Stimulated activated CD8-positive, alpha-beta memory T cell treated with anti-CD3 and anti-CD28 coated beads, Interleukin-4, amount 100 ng/mL, for 4 hours (primary cell): Measurements from ENCODE around the gene STK11.

Experiments used
- DNase-seq, 2 donors: peaks; one replicate each; pipeline ENCODE4 v3.0.0-alpha.2; 2020; ENCODE audit warnings: low read depth in 2 of 2, low spot score in 1 of 2

Gene STK11

DNA sequence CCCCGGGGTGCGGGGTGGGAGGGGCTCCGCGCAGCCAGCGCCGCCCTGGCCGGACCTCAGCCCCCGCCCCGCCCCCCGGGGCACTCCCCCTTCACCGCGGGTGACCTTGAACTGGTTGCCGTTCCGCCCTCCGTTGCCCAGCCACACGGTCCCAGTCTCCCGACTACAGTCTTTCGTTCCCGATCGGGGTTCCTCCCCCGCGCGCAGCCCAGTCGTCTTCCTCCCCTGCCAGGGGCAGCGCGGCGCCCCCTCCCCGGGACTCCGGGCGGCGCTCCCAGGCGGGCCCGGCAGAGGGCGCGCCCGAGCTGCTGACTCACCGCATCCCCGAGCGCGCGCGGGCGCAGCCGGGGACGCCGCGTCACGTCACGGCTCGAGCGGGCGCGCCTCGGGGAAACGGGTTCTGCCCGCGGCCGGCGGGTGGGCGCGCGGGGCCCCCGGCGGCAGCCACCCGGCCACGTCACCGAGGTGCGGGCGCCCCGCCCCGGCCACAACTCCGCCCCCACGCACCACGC, 43.3 kb downstream of the STK11 start:
- DNase-seq: peak in 1 of 2 donors; percentile 71

DNA sequence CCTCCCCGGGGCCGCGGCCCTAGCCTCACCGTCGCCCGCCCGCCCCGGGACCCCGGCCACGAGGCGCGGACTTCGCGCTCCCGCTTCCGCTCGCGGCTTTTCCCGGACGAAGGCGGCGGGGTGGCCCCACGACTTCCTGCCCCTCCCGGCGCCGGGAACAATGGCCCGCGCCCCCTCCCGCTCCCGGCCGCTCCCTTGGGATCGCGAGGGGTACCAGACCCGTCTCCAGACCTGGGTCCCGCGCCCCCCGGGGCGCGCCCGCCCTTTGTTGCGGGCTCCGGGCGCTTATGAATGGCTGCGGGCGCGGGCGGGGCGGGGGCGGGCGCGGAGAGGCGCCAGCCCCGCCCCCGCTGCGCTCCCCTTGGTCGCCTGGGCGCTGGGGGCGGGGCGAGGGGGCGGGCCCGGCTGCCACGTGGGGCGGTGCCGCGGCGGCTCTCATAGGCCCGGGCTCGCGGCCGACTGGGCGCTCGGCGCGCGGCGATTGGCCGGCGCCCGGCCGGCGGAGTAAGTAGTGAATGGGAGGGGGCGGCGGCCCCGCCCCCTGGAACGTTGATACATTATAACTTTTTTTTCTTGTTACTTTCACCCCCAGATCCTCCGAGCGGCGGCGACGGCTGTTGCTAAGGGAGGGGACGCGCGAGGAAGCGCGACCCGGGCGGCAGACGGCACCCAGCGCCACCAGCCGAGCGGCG, 43.9 kb downstream of the STK11 start:
- DNase-seq: peak; percentile 81 to 92

GRCh38 chr19:1249990-1250436, 44.4 kb downstream of the STK11 start:
- no peak for DNase-seq

GRCh38 chr19:1250437-1251260, 45.1 kb downstream of the STK11 start:
- DNase-seq: no peak

- DNase-seq: no peak
Observed at GRCh38 chr19:1251330-1252220, 46.0 kb downstream of the STK11 start.

GRCh38 chr19:1252221-1252820, 46.7 kb downstream of the STK11 start:
- DNase-seq: peak in 1 of 2 donors; percentile 56

- DNase-seq: peak in 1 of 2 donors; percentile 67
Observed at GRCh38 chr19:1252821-1253513, 47.4 kb downstream of the STK11 start.

- DNase-seq: no peak
Observed at GRCh38 chr19:1253514-1254080, 48.0 kb downstream of the STK11 start.

DNA sequence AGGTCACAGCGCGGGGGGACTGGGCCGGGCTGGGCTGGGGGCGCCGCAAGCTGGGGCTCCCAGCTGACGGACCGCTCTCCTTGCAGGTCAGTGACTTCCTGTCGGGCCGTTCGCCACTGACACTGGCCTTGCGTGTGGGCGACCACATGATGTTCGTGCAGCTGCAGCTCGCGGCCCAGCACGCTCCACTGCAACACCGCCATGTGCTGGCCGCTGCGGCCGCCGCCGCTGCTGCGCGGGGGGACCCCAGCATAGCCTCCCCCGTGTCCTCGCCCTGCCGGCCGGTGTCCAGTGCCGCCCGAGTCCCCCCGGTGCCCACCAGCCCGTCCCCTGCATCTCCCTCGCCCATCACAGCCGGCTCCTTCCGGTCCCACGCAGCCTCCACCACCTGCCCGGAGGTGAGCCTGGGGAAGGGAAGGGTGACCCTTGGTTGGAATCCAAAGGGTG, 48.5 kb downstream of the STK11 start:
- no peak for DNase-seq

GRCh38 chr19:1254530-1255185, 49.1 kb downstream of the STK11 start:
- DNase-seq: no peak

GRCh38 chr19:1255186-1256161, 49.9 kb downstream of the STK11 start:
- DNase-seq: no peak

DNA sequence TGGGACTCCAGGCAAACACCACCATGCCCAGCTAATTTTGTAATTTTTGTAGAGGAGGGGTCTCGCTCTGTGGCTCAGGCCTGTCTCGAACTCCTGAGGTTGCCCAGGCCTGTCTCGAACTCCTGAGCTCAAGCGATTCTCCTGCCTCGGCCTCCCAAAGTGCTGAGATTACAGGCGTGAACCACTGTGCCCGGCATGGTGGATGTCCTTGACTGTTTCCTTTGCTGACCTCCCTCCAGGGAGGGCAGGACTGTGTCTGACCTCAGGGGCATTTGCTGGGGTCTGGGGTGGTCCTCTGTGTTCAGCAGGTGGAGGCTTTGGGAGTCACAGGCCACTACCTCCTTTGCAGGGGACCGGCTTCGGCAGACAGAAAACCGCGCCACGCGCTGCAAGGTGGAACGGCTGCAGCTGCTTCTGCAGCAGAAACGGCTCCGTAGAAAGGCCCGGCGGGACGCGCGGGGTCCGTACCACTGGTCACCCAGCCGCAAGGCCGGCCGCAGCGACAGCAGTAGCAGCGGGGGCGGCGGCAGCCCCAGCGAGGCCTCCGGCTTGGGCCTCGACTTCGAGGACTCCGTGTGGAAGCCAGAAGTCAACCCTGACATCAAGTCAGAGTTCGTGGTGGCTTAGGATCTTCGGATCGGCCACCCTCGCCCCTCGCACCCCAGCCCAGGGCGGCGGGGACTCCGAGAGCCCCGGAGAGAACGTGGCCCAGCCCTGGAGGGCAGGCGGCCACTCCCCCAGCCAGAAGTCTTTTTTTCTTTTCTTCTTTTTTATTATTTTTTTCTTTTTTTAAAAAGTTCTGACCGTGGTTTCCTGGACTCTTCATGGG, 51.3 kb downstream of the STK11 start:
- no peak for DNase-seq

DNA sequence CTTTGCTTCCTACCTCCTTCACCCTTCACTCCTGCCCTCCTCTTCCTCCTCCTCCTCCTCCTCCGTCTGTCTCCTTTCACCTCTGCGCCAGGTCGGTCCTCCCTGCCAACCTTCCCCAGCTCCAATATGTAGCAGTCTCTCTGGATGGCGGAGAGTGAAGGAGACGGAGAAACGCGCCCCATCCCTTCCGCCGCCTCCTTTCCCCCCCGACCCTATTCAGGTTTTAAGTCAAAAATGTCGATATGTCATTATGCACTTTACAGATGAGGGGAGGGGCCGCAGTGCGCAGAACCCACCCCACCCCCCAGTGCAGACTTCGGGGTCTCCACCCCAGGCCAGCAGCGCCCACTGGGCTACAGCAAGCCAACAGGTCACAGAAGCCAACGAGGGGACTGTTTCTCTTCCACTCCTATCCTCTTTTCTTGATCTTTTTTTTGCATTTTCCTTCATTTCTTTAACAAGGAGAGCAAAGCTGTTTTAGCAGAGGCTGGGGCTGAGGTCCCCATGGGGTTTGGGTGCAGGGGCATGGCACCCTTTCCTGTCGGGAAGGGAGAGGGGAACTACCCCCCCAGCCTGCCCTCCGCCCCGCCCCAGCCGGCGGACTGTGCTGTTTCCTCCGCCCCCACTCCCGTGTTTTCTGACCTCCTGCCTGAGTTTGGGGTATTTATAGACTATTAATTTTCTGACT, 52.0 kb downstream of the STK11 start:
- DNase-seq: no peak

- no peak for DNase-seq
Observed at GRCh38 chr19:1258163-1258492, 52.5 kb downstream of the STK11 start.

GRCh38 chr19:1258707-1259205, 53.2 kb downstream of the STK11 start:
- no peak for DNase-seq

- DNase-seq: peak in 1 of 2 donors; percentile 56
Observed at GRCh38 chr19:1259206-1259875, 53.8 kb downstream of the STK11 start.
